CD4-positive, alpha-beta memory T cell (primary cell): ENCODE results near the gene SSX2. TPM values are rescaled to one million over a fixed set of nuclear protein-coding genes. Genes with fewer than 3 reads are reported as not detected.
"Not testable (repeated sequence)": the region's sequence is repeated elsewhere in the genome, so short reads cannot be mapped to it uniquely, and the experiment has no call there.

Experiments
- CTCF ChIA-PET: fragments of 350-600 bp; sonication (Branson Sonifier 250); formaldehyde crosslinking; loops from one replicate; lab custom pipeline; 2021; ENCODE audit warnings: inconsistent platforms; ENCODE audit not compliant: partially characterized antibody; lab: Charles Lee
- POLR2A ChIA-PET: fragments of 350-600 bp; sonication (Branson Sonifier 250); formaldehyde crosslinking; loops from one replicate; lab custom pipeline; 2021; ENCODE audit not compliant: partially characterized antibody; lab: Charles Lee
- DNase-seq, 5 donors: peaks; one replicate each; pipeline versions ENCODE4 v3.0.0 to v3.0.0-alpha.2; 2020 to 2022; ENCODE audit warnings: mixed read lengths in 1 of 5
- H3K27ac ChIP-seq: one replicate; pipeline ENCODE4 v1.7.0; 2013; ENCODE audit warnings: low read depth, low read length
- H3K27me3 ChIP-seq: 2 replicates; pipeline ENCODE4 v1.7.0; 2013; ENCODE audit warnings: mild to moderate bottlenecking, low read length, moderate library complexity; ENCODE audit not compliant: insufficient read depth
- H3K36me3 ChIP-seq: 2 replicates; pipeline ENCODE4 v1.7.0; 2013; ENCODE audit warnings: mild to moderate bottlenecking, low read length, moderate library complexity; ENCODE audit not compliant: insufficient read depth
- H3K4me1 ChIP-seq: 2 replicates; pipeline ENCODE4 v1.7.0; 2013; ENCODE audit warnings: mild to moderate bottlenecking, low read length, moderate library complexity; ENCODE audit not compliant: insufficient read depth
- H3K4me3 ChIP-seq, 2 donors: one replicate each; pipeline ENCODE4 v1.7.0; 2013; ENCODE audit warnings: low read length in 2 of 2, mild to moderate bottlenecking in 1 of 2
- H3K9me3 ChIP-seq, 2 donors: one replicate each; pipeline ENCODE4 v1.7.0; 2013; ENCODE audit warnings: low read length in 2 of 2, control low read depth in 1 of 2; ENCODE audit not compliant: control insufficient read depth in 1 of 2
- H3K27ac Mint-ChIP-seq, 7 donors: one replicate each; pipeline ENCODE4 v1.8.0; 2020 to 2021; ENCODE audit warnings: mixed read lengths in 7 of 7, mild to moderate bottlenecking in 6 of 7, inconsistent platforms in 3 of 7, moderate library complexity in 3 of 7
- H3K27me3 Mint-ChIP-seq, 2 donors: one replicate each; pipeline ENCODE4 v1.8.0; 2020 to 2021; ENCODE audit warnings: mixed read lengths in 2 of 2
- H3K36me3 Mint-ChIP-seq, 2 donors: one replicate each; pipeline ENCODE4 v1.8.0; 2020 to 2021; ENCODE audit warnings: mixed read lengths in 2 of 2, inconsistent platforms in 1 of 2, mild to moderate bottlenecking in 1 of 2
- H3K4me1 Mint-ChIP-seq, 4 donors: one replicate each; pipeline ENCODE4 v1.8.0; 2020 to 2021; ENCODE audit warnings: mixed read lengths in 4 of 4, mild to moderate bottlenecking in 1 of 4
- H3K4me3 Mint-ChIP-seq, 8 donors: one replicate each; pipeline ENCODE4 v1.8.0; 2020 to 2021; ENCODE audit warnings: mixed read lengths in 8 of 8, mild to moderate bottlenecking in 7 of 8, moderate library complexity in 6 of 8, inconsistent platforms in 3 of 8
- H3K9me3 Mint-ChIP-seq, 8 donors: one replicate each; pipeline ENCODE4 v1.8.0; 2020 to 2021; ENCODE audit warnings: mixed read lengths in 8 of 8, mild to moderate bottlenecking in 5 of 8, inconsistent platforms in 3 of 8, moderate library complexity in 1 of 8
- intact Hi-C: fragments of 100-400 bp; cut with micrococcal nuclease; formaldehyde crosslinking; loops from one replicate; pipeline ENCODE4 v1.15.1; 2023
- polyA plus RNA-seq, 2 donors: library from polyadenylated mRNA; unstranded; fragments of 300-500 nt; fragmentation: Illumina TruSeq; gene quantifications; one replicate each; pipeline ENCODE4 v1.2.3, GENCODE V29; 2021
- total RNA-seq, 2 experiments: library from RNA; stranded (reverse); gene quantifications; one replicate each; pipeline ENCODE4 v1.2.3, GENCODE V29; 2021

Gene SSX2
- total RNA-seq = not detected
- not detected for polyA plus RNA-seq

- CTCF ChIA-PET, H3K9me3 Mint-ChIP-seq, DNase-seq, H3K27me3 Mint-ChIP-seq, intact Hi-C loops, H3K4me1 ChIP-seq, POLR2A ChIA-PET, H3K4me3 ChIP-seq, H3K27ac ChIP-seq, H3K36me3 Mint-ChIP-seq, H3K27me3 ChIP-seq, H3K9me3 ChIP-seq, H3K4me1 Mint-ChIP-seq, H3K27ac Mint-ChIP-seq, H3K36me3 ChIP-seq, H3K4me3 Mint-ChIP-seq: not testable (repeated sequence)
These were observed at the start of gene SSX2 for GRCh38 chrX:52707078-52707477. Gene SSX2 (minus strand): TSS chrX:52707178. CDS start chrX:52705749, 1,429 bp downstream.

GRCh38 chrX:52750952-52751351, 44.0 kb upstream of the SSX2 start, which contains the start of gene SSX2B:
Gene SSX2B (plus strand): TSS chrX:52751252. CDS start chrX:52752681, 1,429 bp downstream.
- H3K9me3 Mint-ChIP-seq, H3K27me3 ChIP-seq, H3K36me3 Mint-ChIP-seq, H3K4me1 ChIP-seq, H3K9me3 ChIP-seq, intact Hi-C loops, H3K4me1 Mint-ChIP-seq, H3K4me3 ChIP-seq, H3K27ac Mint-ChIP-seq, H3K4me3 Mint-ChIP-seq, H3K27ac ChIP-seq, POLR2A ChIA-PET, H3K36me3 ChIP-seq, CTCF ChIA-PET, H3K27me3 Mint-ChIP-seq, DNase-seq: not testable (repeated sequence)

GRCh38 chrX:52692034-52692433, 14.9 kb downstream of the SSX2 start:
- H3K4me1 Mint-ChIP-seq, H3K27ac Mint-ChIP-seq, intact Hi-C loops, H3K4me3 ChIP-seq, H3K27ac ChIP-seq, H3K36me3 ChIP-seq, H3K27me3 ChIP-seq, DNase-seq, CTCF ChIA-PET, H3K27me3 Mint-ChIP-seq, H3K4me1 ChIP-seq, H3K9me3 ChIP-seq, H3K4me3 Mint-ChIP-seq, H3K36me3 Mint-ChIP-seq, POLR2A ChIA-PET, H3K9me3 Mint-ChIP-seq: not testable (repeated sequence)

GRCh38 chrX:52662218-52662617, 44.8 kb downstream of the SSX2 start:
- H3K27ac Mint-ChIP-seq, POLR2A ChIA-PET, H3K4me3 Mint-ChIP-seq: not testable (repeated sequence)

GRCh38 chrX:52655475-52655874, 51.5 kb downstream of the SSX2 start:
- H3K4me3 ChIP-seq, H3K9me3 ChIP-seq, H3K36me3 ChIP-seq, H3K36me3 Mint-ChIP-seq, H3K27ac ChIP-seq, H3K4me1 Mint-ChIP-seq, DNase-seq, POLR2A ChIA-PET, H3K27ac Mint-ChIP-seq, H3K27me3 Mint-ChIP-seq, H3K9me3 Mint-ChIP-seq, CTCF ChIA-PET, H3K4me3 Mint-ChIP-seq, H3K4me1 ChIP-seq, intact Hi-C loops, H3K27me3 ChIP-seq: not testable (repeated sequence)

More at GRCh38 chrX:52662218-52662617, 44.8 kb downstream of the SSX2 start:
- H3K27me3 ChIP-seq, H3K27ac ChIP-seq, H3K9me3 Mint-ChIP-seq, H3K4me3 ChIP-seq, H3K36me3 Mint-ChIP-seq, H3K4me1 ChIP-seq, H3K9me3 ChIP-seq, CTCF ChIA-PET, DNase-seq, H3K36me3 ChIP-seq, H3K27me3 Mint-ChIP-seq, intact Hi-C loops, H3K4me1 Mint-ChIP-seq: not testable (repeated sequence)

- H3K36me3 Mint-ChIP-seq, H3K9me3 Mint-ChIP-seq, H3K27me3 Mint-ChIP-seq, H3K4me1 ChIP-seq, H3K27ac Mint-ChIP-seq, POLR2A ChIA-PET, H3K36me3 ChIP-seq, H3K9me3 ChIP-seq, CTCF ChIA-PET, H3K27ac ChIP-seq, H3K4me3 ChIP-seq, H3K4me1 Mint-ChIP-seq, H3K4me3 Mint-ChIP-seq, DNase-seq, H3K27me3 ChIP-seq, intact Hi-C loops: not testable (repeated sequence)
These were observed 52.2 kb downstream of the SSX2 start, which contains the start of gene SSX7 for GRCh38 chrX:52654800-52655199. Gene SSX7 (minus strand): TSS chrX:52654900. CDS start chrX:52653472, 1,428 bp downstream.

- H3K4me3 ChIP-seq, H3K27me3 ChIP-seq, DNase-seq, H3K36me3 ChIP-seq, CTCF ChIA-PET, H3K36me3 Mint-ChIP-seq, intact Hi-C loops, H3K4me1 Mint-ChIP-seq, POLR2A ChIA-PET, H3K9me3 ChIP-seq, H3K9me3 Mint-ChIP-seq, H3K27me3 Mint-ChIP-seq, H3K27ac ChIP-seq, H3K4me1 ChIP-seq, H3K4me3 Mint-ChIP-seq, H3K27ac Mint-ChIP-seq: not testable (repeated sequence)
These were observed 56.3 kb downstream of the SSX2 start for GRCh38 chrX:52650676-52651075.

- H3K4me3 Mint-ChIP-seq, H3K4me3 ChIP-seq, H3K4me1 ChIP-seq, H3K9me3 Mint-ChIP-seq, H3K4me1 Mint-ChIP-seq, H3K27me3 Mint-ChIP-seq, H3K36me3 ChIP-seq, H3K27ac ChIP-seq, CTCF ChIA-PET, POLR2A ChIA-PET, DNase-seq, H3K36me3 Mint-ChIP-seq, H3K9me3 ChIP-seq, H3K27ac Mint-ChIP-seq, H3K27me3 ChIP-seq, intact Hi-C loops: not testable (repeated sequence)
These were observed 58.0 kb downstream of the SSX2 start for GRCh38 chrX:52648956-52649355.
